HepG2 (cell line): Measurements from ENCODE around the gene ZNF530. TPM values are rescaled to one million over a fixed set of nuclear protein-coding genes. Genes with fewer than 3 reads are reported as not detected.

Source experiments
- AKAP8 ChIP-seq: sonication (generic); formaldehyde crosslinking; IDR thresholded peaks from 2 replicates; pipeline ENCODE4 v1.5.1; 2020; ENCODE audit warnings: mild to moderate bottlenecking, missing genetic modification reagents
- CHD4 ChIP-seq: fragments of 200-600 bp; sonication (generic); IDR thresholded peaks from 2 replicates; pipeline ENCODE4 v1.7.0; 2017; ENCODE audit warnings: mild to moderate bottlenecking, low read length, borderline replicate concordance
- E2F5 ChIP-seq: sonication (generic); formaldehyde crosslinking; conservative IDR thresholded peaks from 2 replicates; pipeline ENCODE4 v1.4.0; 2020; ENCODE audit warnings: missing genetic modification reagents
- EED ChIP-seq: sonication (generic); formaldehyde crosslinking; IDR thresholded peaks from 2 replicates; pipeline ENCODE4 v1.5.0; 2020; ENCODE audit warnings: mild to moderate bottlenecking, missing genetic modification reagents
- GMEB1 ChIP-seq: sonication (generic); formaldehyde crosslinking; IDR thresholded peaks from 2 replicates; pipeline ENCODE4 v1.5.1; 2020; ENCODE audit warnings: missing genetic modification reagents, mild to moderate bottlenecking, borderline replicate concordance
- HCFC1 ChIP-seq: fragments of 150-350 bp; IDR thresholded peaks from 2 replicates; pipeline ENCODE4 v1.6.1; 2014; ENCODE audit warnings: low read depth, low read length
- HNF1B ChIP-seq: sonication (generic); formaldehyde crosslinking; IDR thresholded peaks from 2 replicates; pipeline ENCODE4 v1.5.1; 2020; ENCODE audit warnings: mild to moderate bottlenecking, moderate library complexity, missing genetic modification reagents
- MYC ChIP-seq: sonication (generic); formaldehyde crosslinking; IDR thresholded peaks from 2 replicates; pipeline ENCODE4 v1.9.0; 2021; ENCODE audit warnings: missing genetic modification reagents, borderline replicate concordance
- NR2F2 ChIP-seq: IDR thresholded peaks from 2 replicates; pipeline ENCODE4 v1.6.1; 2012; ENCODE audit warnings: low read depth, inconsistent platforms, borderline replicate concordance
- PHB2 ChIP-seq: fragments of 450-650 bp; IDR thresholded peaks from 2 replicates; pipeline ENCODE4 v1.6.1; 2018; ENCODE audit not compliant: partially characterized antibody
- RNF2 ChIP-seq: fragments of 450-650 bp; conservative IDR thresholded peaks from 2 replicates; pipeline ENCODE4 v1.6.1; 2016; ENCODE audit warnings: low read depth
- TFDP2 ChIP-seq: sonication (generic); formaldehyde crosslinking; IDR thresholded peaks from 2 replicates; pipeline ENCODE4 v1.4.0; 2020; ENCODE audit warnings: missing genetic modification reagents
- TRIM22 ChIP-seq: fragments of 450-650 bp; IDR thresholded peaks from 2 replicates; pipeline ENCODE4 v1.6.1; 2017
- USF2 ChIP-seq, 2 experiments: sonication (generic) in 1 of 2; formaldehyde crosslinking in 1 of 2; IDR thresholded peaks; 2 replicates each; pipeline versions ENCODE4 v1.5.1 to v1.6.1; 2011 to 2020; ENCODE audit warnings: borderline replicate concordance in 1 of 2, low read depth in 1 of 2, low read length in 1 of 2, mild to moderate bottlenecking in 1 of 2, missing genetic modification reagents in 1 of 2, moderate library complexity in 1 of 2
- ZC3H4 ChIP-seq: sonication (generic); formaldehyde crosslinking; IDR thresholded peaks from 2 replicates; pipeline ENCODE4 v1.4.0; 2020; ENCODE audit warnings: missing genetic modification reagents, borderline replicate concordance
- ZNF160 ChIP-seq: sonication (generic); formaldehyde crosslinking; IDR thresholded peaks from 2 replicates; pipeline ENCODE4 v1.8.0; 2022; ENCODE audit warnings: mild to moderate bottlenecking, inconsistent platforms, missing genetic modification reagents
- ZNF232 ChIP-seq: sonication (generic); formaldehyde crosslinking; IDR thresholded peaks from 2 replicates; pipeline ENCODE4 v1.4.0; 2020; ENCODE audit warnings: missing genetic modification reagents, borderline replicate concordance
- ZNF598 ChIP-seq: sonication (generic); formaldehyde crosslinking; IDR thresholded peaks from 2 replicates; pipeline ENCODE4 v1.5.1; 2020; ENCODE audit warnings: mild to moderate bottlenecking, missing genetic modification reagents, borderline replicate concordance
- ZNF674 ChIP-seq: sonication (generic); formaldehyde crosslinking; IDR thresholded peaks from 2 replicates; pipeline ENCODE4 v1.5.0; 2020; ENCODE audit warnings: low read depth, mild to moderate bottlenecking, missing genetic modification reagents
- ZNF878 ChIP-seq: sonication (generic); formaldehyde crosslinking; IDR thresholded peaks from 2 replicates; pipeline ENCODE4 v1.8.1; 2023; ENCODE audit warnings: mild to moderate bottlenecking, missing genetic modification reagents, moderate library complexity
- polyA plus RNA-seq, 8 experiments: library from polyadenylated mRNA; depleted of rRNA in 3 of 8; stranded (reverse) in 7 of 8; unstranded in 1 of 8; fragments of >200 nt; fragmentation: Illumina TruSeq in 4 of 8; extraction: Trizol in 4 of 8; gene quantifications; 2 replicates each; pipeline versions ENCODE4 v1.2.1 to v1.2.3, GENCODE V29; 2011 to 2016; ENCODE audit warnings: low read depth in 4 of 8, missing spikeins in 1 of 8, mixed read lengths in 1 of 8; ENCODE audit not compliant: insufficient read depth in 1 of 8
- total RNA-seq, 5 experiments: library from RNA; depleted of rRNA; stranded (reverse); fragments of >200 nt; fragmentation: Illumina TruSeq; extraction: Trizol; gene quantifications; 2 replicates each; pipeline ENCODE4 v1.2.3, GENCODE V29; 2016; ENCODE audit warnings: low read depth in 1 of 5

Gene ZNF530
- total and polyA plus RNA-seq, 2 of the 13 experiments (the other 11 are each of a cell fraction or from before 2014, with no cell fraction given), result 1.1 to 7.8 TPM

GRCh38 chr19:57578487-57579205 lies 21.0 kb upstream of the ZNF530 start, which contains the start of gene ZNF416 (continued):
- TF ChIP-seq HNF1B (CRISPR knock-in tag) (0 out of 2 replicates have a peak, but pooled peaks have one; percentile 31), MYC (CRISPR knock-in tag) (no peak), AKAP8 (CRISPR knock-in tag) (no peak), USF2 (IDR thresholded peaks at IDR 0.05; ENCODE audit: low read depth, low read length) (no peak), USF2 (CRISPR knock-in tag; IDR thresholded peaks at IDR 0.05; ENCODE audit: borderline replicate concordance) (no peak), HCFC1 (peak; percentile 92), CHD4 (no peak), NR2F2 (no peak), GMEB1 (CRISPR knock-in tag) (peak; percentile 92), TRIM22 (no peak), RNF2 (no peak), ZNF674 (CRISPR knock-in tag) (no peak), EED (CRISPR knock-in tag) (no peak), ZC3H4 (CRISPR knock-in tag) (no peak), ZNF598 (CRISPR knock-in tag) (peak; percentile 60; the same call in 1 of the 2 replicates), PHB2 (no peak), ZNF878 (no peak), E2F5 (CRISPR knock-in tag) (no peak), ZNF232 (CRISPR knock-in tag) (peak; percentile 67; the same call in 1 of the 2 replicates), ZNF160 (no peak), TFDP2 (peak; percentile 81)
